K562 (cell line): ENCODE results near the gene TMEM117.

ENCODE experiments used
- DNMT1 ChIP-seq: fragments of 450-650 bp; IDR thresholded peaks from 2 replicates; pipeline ENCODE4 v1.6.1; 2016; ENCODE audit warnings: antibody characterized with exemption, mild to moderate bottlenecking
- ESRRA ChIP-seq: fragments of 450-650 bp; IDR thresholded peaks from 2 replicates; pipeline ENCODE4 v1.6.1; 2014; ENCODE audit warnings: low read depth, mild to moderate bottlenecking, moderate library complexity, borderline replicate concordance
- FOXJ3 ChIP-seq: sonication (generic); formaldehyde crosslinking; IDR thresholded peaks from 2 replicates; pipeline ENCODE4 v1.4.0; 2020; ENCODE audit warnings: mild to moderate bottlenecking, missing genetic modification reagents
- NR2C2 ChIP-seq, 2 experiments: fragments of 200-800 bp in 1 of 2; sonication (Bioruptor generic) in 1 of 2; sonication (generic) in 1 of 2; formaldehyde crosslinking in 1 of 2; IDR thresholded peaks; 2 replicates each; pipeline versions ENCODE4 v1.6.1 to v1.8.0; 2016 to 2022; ENCODE audit warnings: mild to moderate bottlenecking in 1 of 2, missing compliant biosample characterization in 1 of 2, missing genetic modification characterization in 1 of 2, missing genetic modification reagents in 1 of 2
- RFX5 ChIP-seq: IDR thresholded peaks from 2 replicates; pipeline ENCODE4 v1.6.1; 2011; ENCODE audit warnings: low read depth, mild to moderate bottlenecking, improper control_type of control experiment, low read length
- TCF7L2 ChIP-seq: fragments of 150-350 bp; IDR thresholded peaks from 2 replicates; pipeline ENCODE4 v1.6.1; 2016; ENCODE audit warnings: low read depth, mild to moderate bottlenecking, low read length, moderate library complexity
- TF ChIP-seq, protein P1 (sequence below), 3 experiments: IDR thresholded peaks in 2 of 3; conservative IDR thresholded peaks in 1 of 3; 2 replicates each; pipeline ENCODE4 v1.5.1; 2011 to 2012; ENCODE audit warnings: low read length in 3 of 3, mild to moderate bottlenecking in 3 of 3, control low read depth in 2 of 3, improper control_type of control experiment in 1 of 3, inconsistent platforms in 1 of 3, low read depth in 1 of 3, mixed read lengths in 1 of 3, moderate library complexity in 1 of 3; ENCODE audit not compliant: insufficient read depth in 2 of 3
- TF ChIP-seq, protein P2 (sequence below): sonication (generic); formaldehyde crosslinking; IDR thresholded peaks from 2 replicates; pipeline ENCODE4 v1.8.1; 2022; ENCODE audit warnings: missing genetic modification reagents
- TF ChIP-seq, protein P3 (sequence below): sonication (generic); formaldehyde crosslinking; IDR thresholded peaks from 2 replicates; pipeline ENCODE4 v1.8.0; 2022; ENCODE audit warnings: mild to moderate bottlenecking, low read depth, missing genetic modification reagents
- TF ChIP-seq, protein P4 (sequence below), 2 experiments: fragments of 450-650 bp in 1 of 2; IDR thresholded peaks; 2 replicates each; pipeline ENCODE4 v1.6.1; 2011 to 2017; ENCODE audit warnings: low read depth in 2 of 2, antibody characterized with exemption in 1 of 2, borderline replicate concordance in 1 of 2, low read length in 1 of 2, mild to moderate bottlenecking in 1 of 2, mixed read lengths in 1 of 2; ENCODE audit not compliant: control insufficient read depth in 1 of 2

DNA sequence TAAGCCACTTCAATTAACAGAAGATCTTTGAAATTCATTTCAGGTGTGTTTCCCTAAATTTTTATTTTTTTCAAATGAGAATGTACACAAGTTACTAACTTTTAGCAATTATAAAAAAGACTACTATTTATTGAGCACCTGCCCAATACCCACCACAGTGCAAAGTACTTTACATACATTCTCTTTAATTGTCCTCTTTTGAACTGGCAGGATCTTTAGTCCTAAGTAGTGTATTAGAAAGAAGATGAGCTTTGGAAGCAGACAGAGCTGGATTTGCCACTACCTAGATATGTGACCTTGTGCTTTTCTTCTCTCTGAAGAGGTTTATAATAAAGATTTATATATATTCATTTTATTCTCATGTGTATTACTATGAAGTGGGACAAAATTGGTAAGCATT, 63.7 kb downstream of the TMEM117 start:
- no peak for TF ChIP-seq FOXJ3 (CRISPR knock-in tag)
- TF ChIP-seq, protein P1, sequence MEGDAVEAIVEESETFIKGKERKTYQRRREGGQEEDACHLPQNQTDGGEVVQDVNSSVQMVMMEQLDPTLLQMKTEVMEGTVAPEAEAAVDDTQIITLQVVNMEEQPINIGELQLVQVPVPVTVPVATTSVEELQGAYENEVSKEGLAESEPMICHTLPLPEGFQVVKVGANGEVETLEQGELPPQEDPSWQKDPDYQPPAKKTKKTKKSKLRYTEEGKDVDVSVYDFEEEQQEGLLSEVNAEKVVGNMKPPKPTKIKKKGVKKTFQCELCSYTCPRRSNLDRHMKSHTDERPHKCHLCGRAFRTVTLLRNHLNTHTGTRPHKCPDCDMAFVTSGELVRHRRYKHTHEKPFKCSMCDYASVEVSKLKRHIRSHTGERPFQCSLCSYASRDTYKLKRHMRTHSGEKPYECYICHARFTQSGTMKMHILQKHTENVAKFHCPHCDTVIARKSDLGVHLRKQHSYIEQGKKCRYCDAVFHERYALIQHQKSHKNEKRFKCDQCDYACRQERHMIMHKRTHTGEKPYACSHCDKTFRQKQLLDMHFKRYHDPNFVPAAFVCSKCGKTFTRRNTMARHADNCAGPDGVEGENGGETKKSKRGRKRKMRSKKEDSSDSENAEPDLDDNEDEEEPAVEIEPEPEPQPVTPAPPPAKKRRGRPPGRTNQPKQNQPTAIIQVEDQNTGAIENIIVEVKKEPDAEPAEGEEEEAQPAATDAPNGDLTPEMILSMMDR (IDR thresholded peaks at IDR 0.05 in 2 of 3, conservative IDR thresholded peaks at IDR 0.05 in 1 of 3; ENCODE audit: insufficient read depth in 2 of 3, low read depth in 1 of 3, low read length in 3 of 3): no peak
- TF ChIP-seq DNMT1: no peak
- TF ChIP-seq TCF7L2: no peak
- TF ChIP-seq RFX5: no peak
- TF ChIP-seq, protein P2, sequence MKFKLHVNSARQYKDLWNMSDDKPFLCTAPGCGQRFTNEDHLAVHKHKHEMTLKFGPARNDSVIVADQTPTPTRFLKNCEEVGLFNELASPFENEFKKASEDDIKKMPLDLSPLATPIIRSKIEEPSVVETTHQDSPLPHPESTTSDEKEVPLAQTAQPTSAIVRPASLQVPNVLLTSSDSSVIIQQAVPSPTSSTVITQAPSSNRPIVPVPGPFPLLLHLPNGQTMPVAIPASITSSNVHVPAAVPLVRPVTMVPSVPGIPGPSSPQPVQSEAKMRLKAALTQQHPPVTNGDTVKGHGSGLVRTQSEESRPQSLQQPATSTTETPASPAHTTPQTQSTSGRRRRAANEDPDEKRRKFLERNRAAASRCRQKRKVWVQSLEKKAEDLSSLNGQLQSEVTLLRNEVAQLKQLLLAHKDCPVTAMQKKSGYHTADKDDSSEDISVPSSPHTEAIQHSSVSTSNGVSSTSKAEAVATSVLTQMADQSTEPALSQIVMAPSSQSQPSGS (CRISPR knock-in tag): no peak
- TF ChIP-seq ESRRA: no peak
- TF ChIP-seq NR2C2 (CRISPR knock-in tag; IDR thresholded peaks at IDR 0.05): no peak
- no peak for TF ChIP-seq NR2C2 (tag; IDR thresholded peaks at IDR 0.05)
- TF ChIP-seq, protein P3, sequence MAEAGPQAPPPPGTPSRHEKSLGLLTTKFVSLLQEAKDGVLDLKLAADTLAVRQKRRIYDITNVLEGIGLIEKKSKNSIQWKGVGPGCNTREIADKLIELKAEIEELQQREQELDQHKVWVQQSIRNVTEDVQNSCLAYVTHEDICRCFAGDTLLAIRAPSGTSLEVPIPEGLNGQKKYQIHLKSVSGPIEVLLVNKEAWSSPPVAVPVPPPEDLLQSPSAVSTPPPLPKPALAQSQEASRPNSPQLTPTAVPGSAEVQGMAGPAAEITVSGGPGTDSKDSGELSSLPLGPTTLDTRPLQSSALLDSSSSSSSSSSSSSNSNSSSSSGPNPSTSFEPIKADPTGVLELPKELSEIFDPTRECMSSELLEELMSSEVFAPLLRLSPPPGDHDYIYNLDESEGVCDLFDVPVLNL (CRISPR knock-in tag): no peak
- TF ChIP-seq, protein P4, sequence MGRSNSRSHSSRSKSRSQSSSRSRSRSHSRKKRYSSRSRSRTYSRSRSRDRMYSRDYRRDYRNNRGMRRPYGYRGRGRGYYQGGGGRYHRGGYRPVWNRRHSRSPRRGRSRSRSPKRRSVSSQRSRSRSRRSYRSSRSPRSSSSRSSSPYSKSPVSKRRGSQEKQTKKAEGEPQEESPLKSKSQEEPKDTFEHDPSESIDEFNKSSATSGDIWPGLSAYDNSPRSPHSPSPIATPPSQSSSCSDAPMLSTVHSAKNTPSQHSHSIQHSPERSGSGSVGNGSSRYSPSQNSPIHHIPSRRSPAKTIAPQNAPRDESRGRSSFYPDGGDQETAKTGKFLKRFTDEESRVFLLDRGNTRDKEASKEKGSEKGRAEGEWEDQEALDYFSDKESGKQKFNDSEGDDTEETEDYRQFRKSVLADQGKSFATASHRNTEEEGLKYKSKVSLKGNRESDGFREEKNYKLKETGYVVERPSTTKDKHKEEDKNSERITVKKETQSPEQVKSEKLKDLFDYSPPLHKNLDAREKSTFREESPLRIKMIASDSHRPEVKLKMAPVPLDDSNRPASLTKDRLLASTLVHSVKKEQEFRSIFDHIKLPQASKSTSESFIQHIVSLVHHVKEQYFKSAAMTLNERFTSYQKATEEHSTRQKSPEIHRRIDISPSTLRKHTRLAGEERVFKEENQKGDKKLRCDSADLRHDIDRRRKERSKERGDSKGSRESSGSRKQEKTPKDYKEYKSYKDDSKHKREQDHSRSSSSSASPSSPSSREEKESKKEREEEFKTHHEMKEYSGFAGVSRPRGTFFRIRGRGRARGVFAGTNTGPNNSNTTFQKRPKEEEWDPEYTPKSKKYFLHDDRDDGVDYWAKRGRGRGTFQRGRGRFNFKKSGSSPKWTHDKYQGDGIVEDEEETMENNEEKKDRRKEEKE (IDR thresholded peaks at IDR 0.05; ENCODE audit: borderline replicate concordance in 1 of 2, control insufficient read depth in 1 of 2, low read depth in 2 of 2, low read length in 1 of 2): no peak
